Germinal center (tissue), 1 donor: ENCODE data around the gene C1QL1.

ENCODE experiments used
- DNase-seq: peaks from one replicate; pipeline ENCODE4 v3.0.0; 2012; ENCODE audit warnings: mixed read lengths, low spot score

C1QL1 gene

GRCh38 chr17:44913676-44914075, 54.4 kb downstream of the C1QL1 start:
- DNase-seq: no peak

- DNase-seq: no peak
Measured at GRCh38 chr17:44912763-44913544, 55.1 kb downstream of the C1QL1 start.

GRCh38 chr17:44911133-44912001, 56.7 kb downstream of the C1QL1 start:
- peak; percentile 54 for DNase-seq

- DNase-seq: no peak
Measured at GRCh38 chr17:44910231-44911106, 57.6 kb downstream of the C1QL1 start.
